Activated CD4-positive, alpha-beta T cell treated with anti-CD3 and anti-CD28 coated beads, Interleukin-2, amount 50 U/mL, for 24 hours (primary cell): ENCODE results near the gene RIN1.
"Not testable (repeated sequence)": the region's sequence is repeated elsewhere in the genome, so short reads cannot be mapped to it uniquely, and the experiment has no call there.

Experiments
- DNase-seq, 2 donors: peaks; one replicate each; pipeline ENCODE4 v3.0.0-alpha.2; 2020; ENCODE audit warnings: low read depth in 1 of 2, low spot score in 1 of 2

The RIN1 gene

DNA sequence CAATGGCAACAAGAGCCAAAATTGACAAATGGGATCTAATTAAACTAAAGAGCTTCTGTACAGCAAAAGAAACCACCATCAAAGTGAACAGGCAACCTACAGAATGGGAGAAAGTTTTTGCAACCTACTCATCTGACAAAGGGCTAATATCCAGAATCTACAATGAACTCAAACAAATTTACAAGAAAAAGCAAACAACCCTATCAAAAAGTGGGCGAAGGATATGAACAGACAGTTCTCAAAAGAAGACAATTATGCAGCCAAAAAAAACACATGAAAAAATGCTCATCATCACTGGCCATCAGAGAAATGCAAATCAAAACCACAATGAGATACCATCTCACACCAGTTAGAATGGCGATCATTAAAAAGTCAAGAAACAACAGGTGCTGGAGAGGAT, 15.9 kb downstream of the RIN1 start:
- not testable (repeated sequence) for DNase-seq

DNA sequence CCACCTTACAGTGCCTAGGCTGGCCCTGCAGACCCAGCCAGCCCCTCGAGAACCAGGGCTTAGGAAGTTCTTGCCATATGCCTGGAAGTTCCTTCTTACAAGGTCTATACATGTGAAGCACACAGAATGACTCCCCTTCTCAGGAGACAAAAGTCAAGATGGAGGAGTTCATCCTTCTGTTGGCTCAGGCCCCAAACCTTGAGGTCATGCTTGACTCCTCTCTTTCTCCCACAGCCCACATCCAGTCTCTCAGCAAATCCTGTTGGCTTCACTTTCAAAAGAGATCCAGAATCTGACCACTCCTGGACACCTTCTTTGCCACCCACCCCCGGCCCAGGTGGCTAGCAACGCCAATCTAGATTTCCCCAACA, 17.6 kb downstream of the RIN1 start:
- DNase-seq: no peak

DNA sequence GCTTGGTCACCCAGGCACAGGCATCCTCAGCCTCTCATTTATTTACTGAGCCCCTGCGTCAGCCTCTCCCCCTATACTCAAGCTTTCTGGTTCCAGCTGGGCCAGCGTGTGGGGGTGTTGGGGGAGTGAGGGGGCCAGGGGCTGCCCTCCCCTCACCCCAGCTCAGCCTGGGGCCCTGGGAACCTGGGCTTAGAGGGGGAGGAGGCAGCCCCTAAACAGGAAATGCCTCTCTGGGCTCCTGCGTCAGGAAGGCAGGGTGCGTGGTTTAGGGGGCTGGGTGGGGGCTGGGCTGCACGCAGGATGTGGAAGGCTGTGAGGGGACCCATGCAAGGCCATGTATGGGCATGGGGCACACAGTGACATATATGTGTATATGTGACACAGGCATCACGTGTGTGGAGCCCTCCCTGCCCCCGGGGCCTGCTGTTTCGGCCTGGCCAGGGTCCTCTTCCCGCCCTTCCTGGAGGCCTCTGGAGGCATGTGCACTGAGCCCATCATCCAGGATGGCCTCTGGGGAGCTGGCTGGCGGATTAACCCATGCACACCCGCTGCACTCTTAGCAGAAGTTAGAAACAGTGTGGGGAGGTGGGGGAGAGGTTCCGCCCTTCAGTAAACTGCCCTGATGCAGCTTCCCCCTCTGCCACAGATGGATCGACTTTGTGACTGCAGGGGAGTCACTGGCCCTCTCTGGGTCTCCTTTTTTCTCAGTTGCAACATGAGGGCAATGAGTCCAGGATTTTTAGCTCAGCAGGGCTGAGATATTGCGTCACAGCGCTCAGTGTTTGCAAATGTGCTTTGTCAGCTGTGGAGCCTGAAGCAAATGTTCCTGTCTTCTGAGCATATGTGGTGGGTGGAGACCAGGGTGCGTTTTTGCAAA, 18.3 kb downstream of the RIN1 start:
- DNase-seq: no peak

DNA sequence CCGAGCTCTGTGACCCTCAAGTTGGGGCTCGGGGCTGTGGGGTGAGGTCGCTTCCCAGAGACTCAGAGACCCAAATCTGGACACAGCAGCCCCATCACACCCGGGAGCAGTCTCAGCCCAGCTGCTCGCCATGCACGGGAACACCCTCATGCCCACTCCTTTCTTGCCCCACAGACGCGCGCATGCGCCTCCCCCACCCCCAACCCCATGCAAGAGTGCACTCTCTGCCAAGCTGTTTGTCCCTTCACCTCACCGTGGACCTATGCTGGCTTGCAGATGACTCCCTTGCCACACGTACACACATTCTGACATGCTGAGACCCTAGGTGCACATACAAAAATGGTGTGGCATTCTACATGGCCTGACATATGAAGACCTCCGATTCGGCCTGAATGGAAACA, 18.9 kb downstream of the RIN1 start:
- no peak for DNase-seq

DNA sequence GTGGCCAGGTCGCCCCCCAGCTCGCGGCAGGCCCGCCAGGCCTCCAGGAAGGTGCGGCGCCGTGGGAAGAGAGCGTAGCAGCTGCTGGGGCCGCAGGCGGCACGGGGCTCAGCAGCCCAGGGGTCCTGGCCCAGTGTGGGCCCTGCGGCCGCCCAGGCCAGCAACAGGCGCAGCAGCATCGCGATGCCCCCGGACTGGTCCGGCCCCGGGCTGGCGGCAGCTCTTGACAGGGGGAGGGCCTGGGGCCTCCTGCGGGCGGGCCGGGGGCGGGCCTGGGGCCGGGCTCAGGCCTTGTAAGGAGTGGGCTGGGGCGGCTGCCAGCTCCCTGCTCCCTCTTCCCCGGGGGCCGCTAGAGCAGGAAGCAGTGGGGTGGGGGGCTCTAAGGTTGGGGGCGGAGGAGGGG, 19.4 kb downstream of the RIN1 start, which contains the start of gene CD248:
CD248 (minus strand) TSS at position 196 of the 403 bp plus-strand sequence; CDS start at position 179, 17 bp downstream.
- no peak for DNase-seq

DNA sequence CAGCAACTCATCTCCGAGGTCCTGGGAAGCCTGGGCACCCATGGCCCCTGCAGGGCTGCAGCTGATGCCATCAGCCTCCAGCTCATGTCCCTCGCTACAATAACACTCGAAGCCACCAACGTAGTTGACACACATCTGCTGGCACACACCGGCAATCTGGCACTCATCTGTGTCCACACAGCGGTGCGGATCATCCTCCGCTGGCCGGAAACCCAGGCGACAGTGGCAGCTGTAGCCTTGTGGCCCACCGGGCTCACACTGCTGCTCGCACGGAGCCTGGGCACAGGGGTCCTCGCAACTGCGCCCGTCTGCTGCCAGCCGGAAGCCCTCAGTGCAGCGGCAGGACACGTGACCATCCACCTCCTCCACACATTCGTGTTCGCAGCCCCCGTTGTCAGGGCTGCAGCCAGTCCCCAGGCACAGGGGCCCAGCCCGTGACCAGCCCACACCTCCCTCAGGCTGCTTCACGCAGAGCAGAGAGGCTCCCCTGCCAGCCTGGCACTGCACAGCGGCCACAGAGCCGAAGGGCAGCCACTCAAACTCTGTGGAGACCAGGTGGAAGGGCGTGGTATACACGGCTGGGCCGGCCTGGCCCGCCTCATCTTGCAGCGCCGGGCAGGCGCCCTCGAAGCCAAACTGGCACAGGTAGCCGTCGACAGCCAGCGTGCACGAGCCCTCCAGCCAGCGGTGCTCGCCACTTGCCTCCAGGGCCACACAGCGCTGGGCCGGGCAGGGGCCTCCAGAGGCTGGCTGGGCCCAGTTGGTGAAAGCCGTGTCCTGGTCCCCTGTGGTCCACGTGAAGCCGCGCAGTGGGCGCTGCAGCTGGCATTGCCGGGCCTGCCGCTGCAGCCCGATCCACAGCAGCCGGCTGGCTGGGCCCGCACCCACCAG, 20.1 kb downstream of the RIN1 start:
- DNase-seq: no peak

DNA sequence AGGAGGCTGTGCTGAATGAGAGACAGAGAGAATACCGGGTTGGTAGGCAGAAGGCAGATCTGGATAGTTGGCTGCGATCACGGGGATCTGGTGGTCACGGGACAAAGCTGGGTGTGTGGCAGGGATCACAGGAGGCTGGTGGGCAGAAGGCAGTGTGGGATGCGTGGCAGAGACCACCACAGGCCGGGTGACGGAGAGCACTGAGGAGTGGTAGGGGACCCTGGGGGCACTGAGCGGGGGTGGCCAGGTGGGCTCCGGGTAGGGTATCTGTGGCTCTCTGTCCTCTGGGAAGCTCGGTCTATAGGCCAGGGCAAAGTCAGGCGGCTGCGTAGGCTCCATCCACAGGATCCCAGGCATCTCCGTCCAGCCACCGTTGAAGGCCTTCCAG, 20.7 kb downstream of the RIN1 start:
- DNase-seq: no peak

DNA sequence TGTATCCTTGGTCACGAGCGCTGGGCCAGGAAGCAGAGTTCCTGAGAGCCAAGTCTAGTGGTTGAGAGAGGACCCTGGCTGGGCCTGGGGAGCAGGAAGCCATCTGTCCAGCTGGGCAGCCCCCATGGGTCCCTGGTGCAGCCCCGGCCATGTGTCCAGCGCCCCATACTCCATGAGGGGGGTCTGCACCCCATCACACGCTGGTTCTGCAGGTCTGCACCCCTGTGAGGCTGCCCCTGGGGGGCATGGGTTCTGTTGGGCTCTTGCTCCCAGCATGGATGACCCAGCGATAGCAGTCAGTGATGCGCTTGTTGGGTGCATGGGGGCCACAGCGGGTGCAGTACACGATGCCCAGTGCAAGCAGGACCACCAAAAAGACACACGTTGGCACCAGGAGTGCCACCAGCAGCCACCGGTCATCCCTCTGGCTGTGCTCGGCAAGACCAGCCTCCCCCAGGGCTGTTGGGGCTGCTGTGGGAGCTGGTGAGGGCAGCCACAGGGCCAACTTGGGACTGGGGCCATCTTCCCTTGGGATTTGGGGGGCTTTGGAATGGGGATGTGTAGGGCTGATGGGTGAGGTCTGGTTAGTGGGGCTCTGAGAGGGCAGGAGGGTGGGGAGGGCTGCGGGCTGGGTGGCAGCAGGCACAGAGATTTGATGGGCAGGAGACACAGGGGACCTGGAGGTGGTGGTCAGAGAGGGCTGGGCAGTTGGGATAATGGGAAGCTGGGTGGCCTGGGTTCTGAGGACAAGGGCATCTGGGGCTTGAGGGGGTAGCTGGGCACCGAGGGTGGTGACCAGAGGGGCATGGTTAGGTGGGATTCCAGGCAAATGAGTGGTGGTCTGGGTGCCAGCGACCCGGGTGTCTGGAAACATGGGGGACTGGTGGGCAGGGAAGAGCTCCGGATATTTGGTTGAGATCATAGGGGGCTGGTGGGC, 21.4 kb downstream of the RIN1 start:
- DNase-seq: no peak

DNA sequence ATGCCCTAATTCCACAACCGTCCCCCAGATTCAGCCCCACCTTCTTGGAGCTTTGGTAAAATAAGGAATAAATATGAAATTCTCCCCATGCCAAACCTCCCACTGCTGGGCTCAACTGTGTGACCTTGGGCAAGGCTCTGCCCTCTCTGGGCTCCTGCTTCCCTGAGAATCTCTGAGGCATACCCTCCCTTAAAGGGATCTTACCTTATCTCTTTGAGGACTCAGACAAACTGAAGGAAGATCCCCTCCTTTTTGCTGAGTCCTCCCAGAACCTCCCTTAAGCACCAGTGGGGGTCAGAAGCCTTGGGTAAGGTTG, 22.1 kb downstream of the RIN1 start:
- no peak for DNase-seq

DNA sequence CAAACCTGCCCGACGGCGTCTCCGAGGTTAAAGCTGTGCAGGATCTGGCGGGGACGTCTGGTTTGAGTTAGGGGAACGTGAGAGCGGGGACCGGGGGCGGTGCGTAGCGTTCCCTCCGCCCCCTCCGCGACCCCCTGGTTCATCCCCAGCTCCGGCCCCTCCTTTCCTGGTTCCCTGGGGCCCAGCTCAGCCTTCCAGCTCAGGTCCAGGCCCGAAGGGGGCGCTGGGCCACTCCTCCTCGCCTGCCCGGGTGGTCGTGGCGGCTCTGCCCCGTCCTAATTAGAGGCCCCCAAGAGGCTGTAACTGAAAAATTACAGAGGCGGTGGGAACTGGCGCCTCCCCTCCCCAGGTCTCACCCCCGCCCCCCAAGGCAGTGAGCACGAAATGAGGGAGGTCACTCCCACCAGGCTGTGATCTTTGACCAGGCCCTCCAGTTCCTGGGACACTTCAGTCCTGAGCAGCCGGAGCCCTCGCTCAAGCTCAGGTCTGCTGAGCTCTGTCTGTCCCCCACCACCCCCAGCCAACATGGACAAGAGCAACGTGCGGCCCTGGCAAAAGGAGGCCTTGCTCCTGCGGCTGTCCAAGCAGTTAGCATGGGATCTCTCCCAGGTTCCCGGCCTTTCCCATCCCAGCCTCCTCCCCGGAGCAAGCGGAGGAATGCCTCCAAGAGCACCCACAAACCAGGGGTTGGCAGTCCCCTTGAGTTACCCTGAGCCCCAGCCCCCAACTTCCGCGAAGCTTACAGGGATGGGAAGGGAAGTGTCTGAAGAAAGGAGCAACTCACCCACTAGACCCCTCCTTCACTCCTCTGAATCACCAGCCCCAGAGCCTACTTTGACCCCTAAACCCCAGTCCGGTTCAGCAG, 22.7 kb downstream of the RIN1 start:
- no peak for DNase-seq

DNA sequence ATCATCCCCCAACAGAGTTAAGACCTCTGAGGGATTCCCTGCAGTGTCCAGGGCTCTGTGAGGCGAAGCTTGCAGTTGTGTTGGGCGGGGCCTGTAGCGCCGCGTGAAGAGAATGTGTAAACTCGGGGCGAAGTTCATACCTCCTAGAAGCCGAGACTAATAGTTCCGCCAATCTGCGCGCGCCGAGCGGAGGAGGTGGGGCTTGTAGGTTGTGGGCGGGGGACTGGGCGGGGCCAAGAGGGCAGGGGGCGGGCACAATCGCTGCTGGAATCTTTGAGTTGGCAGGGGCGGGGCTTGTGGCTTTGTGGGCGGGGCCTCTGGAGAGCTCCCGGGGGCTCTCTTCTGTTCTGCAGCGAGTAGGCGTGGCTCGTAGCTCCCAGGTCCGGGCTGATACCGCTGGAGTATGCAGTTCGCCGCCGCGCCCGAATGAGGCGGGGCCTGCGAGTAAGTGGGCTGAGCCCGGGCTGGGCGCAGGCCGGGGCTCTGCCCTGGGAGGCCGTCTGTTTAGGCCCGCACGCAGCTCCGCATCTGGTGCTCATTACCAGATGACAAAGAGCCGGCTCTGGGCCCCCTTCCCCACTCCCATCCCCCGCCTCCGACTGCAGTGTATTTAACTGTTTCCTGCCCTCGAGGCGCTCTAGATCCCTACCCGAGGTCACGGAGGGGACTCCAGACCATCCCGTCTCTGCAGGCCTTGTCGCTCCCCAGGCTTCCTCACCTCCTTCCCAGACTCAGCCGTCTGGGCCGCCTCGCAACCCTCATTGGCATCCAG, 23.5 kb downstream of the RIN1 start:
- peak; percentile 96 for DNase-seq

DNA sequence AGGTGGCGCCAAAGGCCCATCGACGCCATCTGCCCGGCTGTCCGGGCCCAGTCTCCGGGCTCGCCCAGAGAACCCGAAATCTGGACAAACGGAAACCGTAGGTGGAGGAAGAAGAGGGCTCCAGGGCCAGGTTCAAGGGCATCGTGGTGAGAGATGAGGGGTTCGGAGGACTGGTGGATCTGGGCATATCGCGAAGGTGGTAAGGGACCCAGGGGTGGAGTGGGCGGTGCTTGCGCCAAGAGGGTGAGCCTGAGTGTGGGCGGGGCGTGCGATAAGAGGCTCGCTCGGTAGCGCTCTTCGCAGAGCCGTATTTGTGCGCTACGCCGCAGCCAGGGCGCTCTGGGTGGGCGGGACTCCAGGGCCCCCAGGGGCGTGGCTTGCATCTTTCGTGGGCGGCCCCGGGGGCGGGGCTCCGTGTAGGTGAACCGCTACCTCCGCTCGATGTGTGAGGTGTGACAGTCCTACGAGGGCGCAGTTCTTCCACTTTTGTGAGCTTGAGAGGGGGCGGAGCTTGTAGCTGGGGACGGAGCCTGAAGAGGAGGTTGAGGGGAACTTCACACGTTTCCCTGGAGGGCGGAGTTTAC, 24.2 kb downstream of the RIN1 start:
- peak; percentile 81 to 91 for DNase-seq

DNA sequence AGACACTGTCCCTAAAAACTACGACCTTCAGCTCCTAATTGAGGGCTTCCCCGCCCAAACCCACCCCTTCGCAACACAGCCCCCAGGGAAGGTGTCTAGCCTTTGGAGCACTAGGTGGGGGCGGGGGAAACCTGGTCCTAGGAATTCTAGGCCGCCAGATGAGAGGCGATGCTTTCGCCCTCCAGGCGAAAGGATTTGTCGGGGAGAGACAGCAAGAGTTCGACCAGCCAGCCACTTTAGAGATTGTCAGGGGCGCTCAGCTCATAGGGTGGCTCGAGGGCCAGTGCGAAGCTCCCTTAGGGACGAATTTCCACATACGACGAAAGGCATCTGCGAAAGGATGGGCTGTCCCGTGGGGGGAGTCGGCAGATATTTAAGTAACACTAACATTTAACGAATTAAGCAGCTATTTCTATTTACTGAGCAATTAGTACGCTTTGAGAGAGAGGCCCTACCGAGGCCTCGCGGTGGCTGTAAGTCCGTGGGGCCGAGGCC, 24.7 kb downstream of the RIN1 start:
- DNase-seq: no peak

DNA sequence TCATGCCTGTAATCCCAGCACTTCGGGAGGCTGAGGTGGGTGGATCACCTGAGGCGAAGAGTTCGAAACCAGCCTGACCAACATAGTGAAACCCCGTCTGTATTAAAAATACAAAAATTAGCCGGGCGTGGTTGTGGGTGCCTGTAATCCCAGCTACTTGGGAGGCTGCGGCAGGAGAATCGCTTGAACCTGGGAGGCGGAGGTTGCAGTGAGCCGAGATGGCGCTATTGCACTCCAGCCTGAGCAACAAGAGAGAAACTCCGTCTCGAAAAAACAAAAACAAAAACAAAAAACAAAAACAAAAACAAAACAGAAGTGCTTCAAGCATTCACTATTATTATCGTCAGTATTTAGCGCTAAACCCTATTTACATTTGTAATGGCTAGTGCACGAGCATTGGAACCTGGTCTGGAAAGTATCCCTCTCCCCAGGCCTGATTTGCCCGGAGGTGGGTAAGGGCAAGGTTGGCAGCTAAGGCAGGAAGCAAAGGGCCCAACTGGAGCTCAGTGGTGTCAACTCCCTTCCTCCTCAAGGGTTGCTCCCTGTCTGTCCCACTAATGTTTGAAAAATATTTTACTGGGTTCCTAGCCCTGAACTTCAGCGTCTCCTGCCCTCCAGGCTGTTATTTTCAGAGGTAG, 25.3 kb downstream of the RIN1 start:
- not testable (repeated sequence) for DNase-seq

DNA sequence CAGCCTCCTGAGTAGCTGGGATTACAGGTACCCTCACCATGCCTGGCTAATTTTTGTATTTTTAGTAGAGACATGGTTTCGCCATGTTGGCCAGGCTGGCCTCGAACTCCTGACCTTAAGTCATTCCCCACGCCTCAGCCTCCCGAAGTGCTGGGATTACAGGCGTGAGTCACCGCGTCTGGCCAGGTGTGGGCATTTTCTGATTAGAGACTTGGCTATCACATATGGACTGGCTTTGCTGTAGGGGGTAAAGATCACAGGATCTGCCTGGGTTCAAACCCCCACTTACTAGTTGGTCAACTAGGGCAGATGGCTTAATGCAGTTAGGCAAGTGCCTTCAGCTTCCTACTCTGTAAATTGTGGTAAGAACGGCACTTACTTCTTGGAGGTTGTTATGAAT, 25.9 kb downstream of the RIN1 start:
- DNase-seq: no peak

DNA sequence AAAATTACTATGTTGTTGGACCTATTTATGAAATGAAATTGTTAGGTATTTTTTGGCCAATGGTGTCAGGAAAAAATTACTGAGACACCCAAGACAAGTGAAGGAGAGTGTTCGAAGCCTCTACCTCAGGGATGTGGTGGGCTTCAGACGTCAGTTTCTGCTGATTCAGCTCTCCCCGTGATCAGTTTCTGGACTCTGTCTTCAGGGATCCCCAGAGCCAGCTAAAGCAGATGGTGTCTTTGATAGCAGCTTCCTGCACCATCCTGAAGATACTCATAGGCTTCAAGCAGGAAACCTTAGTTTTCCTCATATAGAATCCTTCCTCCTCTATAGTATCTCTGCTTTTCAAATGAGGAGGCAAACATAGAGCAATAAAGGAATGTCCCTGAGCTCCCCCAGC, 26.8 kb downstream of the RIN1 start:
- DNase-seq: no peak

DNA sequence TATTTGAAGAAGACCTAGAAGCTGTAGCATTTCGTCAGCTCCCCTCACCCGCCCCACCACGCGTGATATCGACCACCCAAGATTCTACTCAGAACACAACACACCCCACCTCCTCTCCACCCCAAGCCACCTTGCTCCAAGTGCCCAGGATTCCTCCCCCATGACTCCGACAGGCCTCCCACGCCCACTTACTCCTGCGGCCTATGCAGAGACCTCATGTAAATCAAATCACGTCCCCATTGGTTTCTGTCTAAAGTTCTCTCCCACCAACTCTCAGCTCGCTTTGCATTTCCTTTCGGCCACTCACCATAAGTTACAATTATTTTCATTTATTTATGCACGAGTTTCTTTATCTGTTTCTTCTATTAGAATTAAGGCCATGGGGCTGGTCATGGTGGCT, 33.6 kb downstream of the RIN1 start:
- DNase-seq: no peak

DNA sequence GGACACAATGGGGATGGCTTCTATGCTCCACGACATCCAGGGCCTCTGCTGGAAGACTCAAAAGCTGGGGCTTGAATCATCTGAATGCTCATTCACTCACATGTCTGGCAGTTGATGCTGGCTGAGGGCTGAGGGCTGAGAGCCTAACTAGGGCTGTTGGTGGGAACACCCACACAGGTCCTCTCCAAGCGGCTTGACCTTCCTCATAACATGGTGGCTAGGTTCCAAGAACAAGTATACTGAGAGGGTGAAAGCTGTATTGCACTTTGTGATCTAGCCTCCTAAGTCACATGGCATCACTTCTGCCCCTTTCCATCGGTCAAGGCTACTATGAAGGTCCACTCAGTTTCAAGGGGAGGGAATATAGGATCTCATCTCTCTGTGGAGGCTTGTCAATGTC, 37.0 kb downstream of the RIN1 start:
- no peak for DNase-seq

DNA sequence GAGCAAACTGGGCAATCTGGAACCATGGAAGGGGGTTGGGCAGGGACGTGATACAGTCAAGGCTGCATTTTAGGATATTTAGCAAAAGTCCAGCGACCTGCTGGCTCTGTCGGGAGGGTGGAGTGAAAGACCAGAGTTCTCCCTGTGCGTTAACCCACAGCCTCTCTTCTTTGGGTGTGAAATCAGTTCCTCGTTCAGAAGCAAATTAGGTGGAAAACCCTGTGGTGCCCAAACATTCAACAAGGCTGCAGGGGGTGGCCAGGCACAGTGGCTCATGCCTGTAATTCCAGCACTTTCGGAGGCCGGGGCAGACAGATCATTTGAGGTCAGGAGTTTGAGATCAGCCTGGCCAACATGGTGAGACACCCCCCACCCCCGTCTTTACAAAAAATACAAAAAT, 38.6 kb downstream of the RIN1 start:
- DNase-seq: no peak
